GM19239 (cell line): ENCODE measurements around the gene SHOX.
"Not testable (repeated sequence)": the region's sequence is repeated elsewhere in the genome, so short reads cannot be mapped to it uniquely, and the experiment has no call there.

ENCODE experiments used
- DNase-seq: peaks from one replicate; pipeline ENCODE4 v3.0.0; 2011; ENCODE audit warnings: low spot score; ENCODE audit not compliant: insufficient read length
- FAIRE-seq: peaks from 2 replicates; lab custom pipeline; 2011; peaks lifted over from hg19 to GRCh38; lab: Jason Lieb, UNC

SHOX gene

GRCh38 chrX:619812-620531, 10.6 kb upstream of the SHOX start:
- DNase-seq (no peak), FAIRE-seq (no peak)

- DNase-seq, result no peak
Observed at GRCh38 chrX:621705-622503, 8.7 kb upstream of the SHOX start.

GRCh38 chrX:622802-623201, 7.8 kb upstream of the SHOX start:
- DNase-seq, FAIRE-seq: not testable (repeated sequence)

More at GRCh38 chrX:621705-622503, 8.7 kb upstream of the SHOX start:
- no peak for FAIRE-seq

DNA sequence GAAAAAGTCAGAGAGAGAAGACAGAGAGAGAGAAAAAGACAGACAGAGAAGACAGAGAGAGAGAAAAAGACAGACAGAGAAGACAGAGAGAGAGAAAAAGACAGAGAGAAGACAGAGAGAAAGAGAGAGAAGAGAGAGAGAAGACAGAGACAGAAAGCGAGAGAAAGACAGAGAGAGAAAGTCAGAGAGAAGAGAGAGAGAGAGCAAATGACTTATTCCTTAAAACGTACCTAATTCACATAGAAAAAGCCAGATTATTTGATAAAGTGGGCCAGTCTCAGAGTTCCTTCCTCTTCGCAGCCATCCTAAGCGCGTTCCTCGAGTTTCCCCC, 7.4 kb upstream of the SHOX start:
- DNase-seq, result no peak
- no peak for FAIRE-seq

- FAIRE-seq, result no peak
- no peak for DNase-seq
Observed at GRCh38 chrX:623599-624315, 6.8 kb upstream of the SHOX start.

- FAIRE-seq, result no peak
- DNase-seq, result no peak
Observed at GRCh38 chrX:625137-625691, 5.4 kb upstream of the SHOX start.

DNA sequence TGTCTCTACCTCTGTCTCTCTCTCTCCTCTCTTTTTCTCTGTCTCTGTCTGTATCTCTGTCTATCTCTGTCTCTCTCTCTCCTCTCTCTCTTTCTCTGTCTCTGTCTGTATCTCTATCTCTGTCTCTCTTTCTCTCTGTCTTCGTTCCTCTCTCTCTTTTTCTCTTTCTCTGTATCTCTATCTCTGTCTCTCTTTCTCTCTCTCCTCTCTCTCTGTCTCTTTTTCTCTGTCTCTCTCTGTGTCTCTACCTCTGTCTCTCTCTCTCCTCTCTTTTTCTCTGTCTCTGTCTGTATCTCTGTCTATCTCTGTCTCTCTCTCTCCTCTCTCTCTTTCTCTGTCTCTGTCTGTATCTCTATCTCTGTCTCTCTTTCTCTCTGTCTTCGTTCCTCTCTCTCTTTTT, 4.5 kb upstream of the SHOX start:
- not testable (repeated sequence) for DNase-seq, FAIRE-seq

DNA sequence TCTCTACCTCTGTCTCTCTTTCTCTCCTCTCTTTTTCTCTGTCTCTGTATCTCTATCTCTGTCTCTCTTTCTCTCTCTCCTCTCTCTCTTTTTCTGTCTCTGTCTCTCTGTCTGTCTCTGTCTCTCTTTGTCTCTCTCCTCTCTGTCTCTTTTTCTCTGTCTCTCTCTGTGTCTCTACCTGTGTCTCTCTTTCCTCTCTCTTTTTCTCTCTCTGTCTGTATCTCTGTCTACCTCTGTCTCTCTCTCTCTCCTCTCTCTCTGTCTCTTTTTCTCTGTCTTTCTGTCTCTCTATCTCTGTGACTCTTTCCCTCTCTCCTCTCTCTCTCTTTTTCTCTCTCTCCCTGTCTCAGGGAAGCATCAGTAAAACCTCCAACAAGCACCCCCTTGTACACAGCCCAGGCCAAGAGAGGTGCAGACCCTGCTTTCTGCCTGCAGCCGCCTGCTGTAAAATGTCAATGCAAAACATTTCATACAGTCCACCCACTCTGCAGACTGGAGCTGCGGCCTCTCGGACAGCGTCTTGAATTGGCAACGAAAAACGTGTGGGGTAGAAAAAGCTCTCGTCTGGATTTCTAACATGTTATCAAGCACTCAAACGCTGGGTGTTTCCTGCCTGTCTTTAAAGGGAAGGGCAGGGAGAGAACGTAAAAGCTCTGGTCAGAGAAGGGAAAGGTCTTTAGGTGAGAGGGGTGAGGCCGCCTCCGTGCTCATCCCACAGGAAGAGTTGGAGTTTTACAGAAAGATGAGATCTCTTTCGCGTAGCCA, 3.7 kb upstream of the SHOX start:
- DNase-seq (no peak), FAIRE-seq (no peak)

GRCh38 chrX:627510-627981, 3.0 kb upstream of the SHOX start:
- no peak for DNase-seq

GRCh38 chrX:627995-628394, 2.6 kb upstream of the SHOX start:
- DNase-seq (no peak), FAIRE-seq (no peak)

More at GRCh38 chrX:627510-627981, 3.0 kb upstream of the SHOX start:
- no peak for FAIRE-seq

GRCh38 chrX:629230-630006, 1.2 kb upstream of the SHOX start:
- DNase-seq (no peak), FAIRE-seq (no peak)

GRCh38 chrX:630007-630611, 482 bp upstream of the SHOX start:
- FAIRE-seq (no peak), DNase-seq (no peak)

- no peak for FAIRE-seq
- DNase-seq, result no peak
Observed at GRCh38 chrX:631802-632365, 1.3 kb downstream of the SHOX start.

GRCh38 chrX:632366-633042, 1.9 kb downstream of the SHOX start:
- FAIRE-seq (no peak), DNase-seq (no peak)

DNA sequence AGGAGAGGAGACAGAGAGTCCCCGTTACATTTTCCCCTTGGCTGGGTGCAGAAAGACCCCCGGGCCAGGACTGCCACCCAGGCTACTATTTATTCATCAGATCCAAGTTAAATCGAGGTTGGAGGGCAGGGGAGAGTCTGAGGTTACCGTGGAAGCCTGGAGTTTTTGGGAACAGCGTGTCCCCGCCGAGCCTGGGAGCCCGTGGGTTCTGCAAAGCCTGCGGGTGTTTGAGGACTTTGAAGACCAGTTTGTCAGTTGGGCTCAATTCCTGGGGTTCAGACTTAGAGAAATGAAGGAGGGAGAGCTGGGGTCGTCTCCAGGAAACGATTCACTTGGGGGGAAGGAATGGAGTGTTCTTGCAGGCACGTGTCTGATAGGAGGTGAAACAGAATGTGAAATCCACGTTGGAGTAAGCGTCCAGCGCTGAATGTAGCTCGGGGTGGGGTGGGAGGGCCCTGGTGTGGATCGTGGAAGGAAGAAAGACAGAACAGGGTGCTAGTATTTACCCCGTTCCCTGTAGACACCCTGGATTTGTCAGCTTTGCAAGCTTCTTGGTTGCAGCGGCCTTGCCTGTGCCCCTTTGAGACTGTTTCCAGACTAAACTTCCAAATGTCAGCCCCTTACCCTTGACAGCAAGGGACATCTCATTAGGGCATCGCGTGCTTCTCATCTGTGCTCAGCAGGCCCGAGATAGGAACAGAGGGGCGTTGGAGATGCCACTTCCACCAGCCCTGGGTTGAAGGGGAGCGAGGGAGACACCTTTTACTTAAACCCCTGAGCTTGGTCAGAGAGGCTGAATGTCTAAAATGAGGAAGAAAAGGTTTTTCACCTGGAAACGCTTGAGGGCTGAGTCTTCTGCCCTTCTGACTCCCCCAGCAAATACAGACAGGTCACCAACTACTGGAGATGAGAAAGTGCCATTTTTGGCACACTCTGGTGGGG, 2.7 kb downstream of the SHOX start:
- DNase-seq, result no peak
- FAIRE-seq, result no peak

- FAIRE-seq (no peak), DNase-seq (no peak)
Observed at GRCh38 chrX:633985-634958, 3.7 kb downstream of the SHOX start.
